HepG2 (cell line): ENCODE results near the gene RIPK1. TPM values are rescaled to one million over a fixed set of nuclear protein-coding genes. Genes with fewer than 3 reads are reported as not detected.
A peak's percentile ranks its signal among the peaks of the same experiment; 100 is the strongest.

Source experiments
- CHD4 ChIP-seq: fragments of 200-600 bp; sonication (generic); IDR thresholded peaks from 2 replicates; pipeline ENCODE4 v1.7.0; 2017; ENCODE audit warnings: mild to moderate bottlenecking, low read length, borderline replicate concordance
- FOXA1 ChIP-seq, 2 experiments: fragments of 450-650 bp in 1 of 2; sonication (generic) in 1 of 2; formaldehyde crosslinking in 1 of 2; IDR thresholded peaks; 2 replicates each; pipeline versions ENCODE4 v1.4.0 to v1.6.1; 2016 to 2020; ENCODE audit warnings: missing genetic modification reagents in 1 of 2
- MBNL3 ChIP-seq: fragments of 250-450 bp; sonication (Bioruptor Pico); conservative IDR thresholded peaks from 2 replicates; pipeline ENCODE4 v1.8.0; 2022; ENCODE audit warnings: mild to moderate bottlenecking, inconsistent platforms
- MZF1 ChIP-seq: sonication (generic); formaldehyde crosslinking; IDR thresholded peaks from 2 replicates; pipeline ENCODE4 v1.8.1; 2023; ENCODE audit warnings: mild to moderate bottlenecking, missing genetic modification reagents, borderline replicate concordance
- NFAT5 ChIP-seq: sonication (generic); formaldehyde crosslinking; IDR thresholded peaks from 2 replicates; pipeline ENCODE4 v1.4.0; 2020; ENCODE audit warnings: missing genetic modification reagents
- NR2C2 ChIP-seq: sonication (generic); formaldehyde crosslinking; IDR thresholded peaks from 2 replicates; pipeline ENCODE4 v1.4.0; 2020; ENCODE audit warnings: missing genetic modification reagents, mild to moderate bottlenecking, moderate library complexity, borderline replicate concordance
- NR2F2 ChIP-seq: IDR thresholded peaks from 2 replicates; pipeline ENCODE4 v1.6.1; 2012; ENCODE audit warnings: low read depth, inconsistent platforms, borderline replicate concordance
- PPARG ChIP-seq: conservative IDR thresholded peaks from 2 replicates; pipeline ENCODE4 v1.6.1; 2016; ENCODE audit warnings: missing biosample characterization, missing genetic modification reagents
- SNRNP70 ChIP-seq: fragments of 200-400 bp; formaldehyde crosslinking; IDR thresholded peaks from 2 replicates; pipeline ENCODE4 v1.6.1; 2017; ENCODE audit warnings: mild to moderate bottlenecking, low read depth, low read length, moderate library complexity
- STAG1 ChIP-seq: sonication (generic); formaldehyde crosslinking; IDR thresholded peaks from 2 replicates; pipeline ENCODE4 v1.4.0; 2020; ENCODE audit warnings: missing genetic modification reagents
- TBL1XR1 ChIP-seq: fragments of 150-350 bp; IDR thresholded peaks from 2 replicates; pipeline ENCODE4 v1.6.1; 2014; ENCODE audit warnings: borderline replicate concordance, low read length; ENCODE audit not compliant: partially characterized antibody
- TEAD2 ChIP-seq: sonication (generic); formaldehyde crosslinking; IDR thresholded peaks from 2 replicates; pipeline ENCODE4 v1.9.0; 2021; ENCODE audit warnings: missing genetic modification reagents
- TOPORS ChIP-seq: sonication (generic); formaldehyde crosslinking; IDR thresholded peaks from 2 replicates; pipeline ENCODE4 v1.8.0; 2023; ENCODE audit warnings: mild to moderate bottlenecking, missing genetic modification reagents
- ZFP1 ChIP-seq: IDR thresholded peaks from 2 replicates; pipeline ENCODE4 v1.6.1; 2016
- ZFP91 ChIP-seq: sonication (generic); formaldehyde crosslinking; IDR thresholded peaks from 2 replicates; pipeline ENCODE4 v1.9.0; 2022; ENCODE audit warnings: missing genetic modification reagents, mild to moderate bottlenecking, borderline replicate concordance
- ZMAT5 ChIP-seq: sonication (generic); formaldehyde crosslinking; IDR thresholded peaks from 2 replicates; pipeline ENCODE4 v1.5.0; 2020; ENCODE audit warnings: mild to moderate bottlenecking, low read depth, missing genetic modification reagents, borderline replicate concordance
- ZMYM3 ChIP-seq: sonication (generic); formaldehyde crosslinking; IDR thresholded peaks from 2 replicates; pipeline ENCODE4 v1.5.1; 2020; ENCODE audit warnings: mild to moderate bottlenecking, missing genetic modification reagents
- ZNF12 ChIP-seq: sonication (generic); formaldehyde crosslinking; IDR thresholded peaks from 2 replicates; pipeline ENCODE4 v1.5.0; 2020; ENCODE audit warnings: missing genetic modification reagents
- ZNF451 ChIP-seq: sonication (generic); formaldehyde crosslinking; IDR thresholded peaks from 2 replicates; pipeline ENCODE4 v1.5.0; 2020; ENCODE audit warnings: mild to moderate bottlenecking, missing genetic modification reagents
- polyA plus RNA-seq, 8 experiments: library from polyadenylated mRNA; depleted of rRNA in 3 of 8; stranded (reverse) in 7 of 8; unstranded in 1 of 8; fragments of >200 nt; fragmentation: Illumina TruSeq in 4 of 8; extraction: Trizol in 4 of 8; gene quantifications; 2 replicates each; pipeline versions ENCODE4 v1.2.1 to v1.2.3, GENCODE V29; 2011 to 2016; ENCODE audit warnings: low read depth in 4 of 8, missing spikeins in 1 of 8, mixed read lengths in 1 of 8; ENCODE audit not compliant: insufficient read depth in 1 of 8
- total RNA-seq, 5 experiments: library from RNA; depleted of rRNA; stranded (reverse); fragments of >200 nt; fragmentation: Illumina TruSeq; extraction: Trizol; gene quantifications; 2 replicates each; pipeline ENCODE4 v1.2.3, GENCODE V29; 2016; ENCODE audit warnings: low read depth in 1 of 5
- TF ChIP-seq, protein P1 (sequence below): IDR thresholded peaks from 2 replicates; pipeline ENCODE4 v1.6.1; 2016; ENCODE audit warnings: low read depth
- TF ChIP-seq, protein P2 (sequence below): sonication (generic); formaldehyde crosslinking; IDR thresholded peaks from 2 replicates; pipeline ENCODE4 v1.4.0; 2020; ENCODE audit warnings: missing genetic modification reagents; ENCODE audit errors: not compliant biosample characterization
- TF ChIP-seq, protein P3 (sequence below): sonication (generic); formaldehyde crosslinking; IDR thresholded peaks from 2 replicates; pipeline ENCODE4 v1.8.0; 2022; ENCODE audit warnings: missing genetic modification reagents, low read depth, mild to moderate bottlenecking, borderline replicate concordance

RIPK1 gene
- total and polyA plus RNA-seq, 2 of the 13 experiments (the other 11 are each of a cell fraction or from before 2014, with no cell fraction given): 9.0 to 10.3 TPM

DNA sequence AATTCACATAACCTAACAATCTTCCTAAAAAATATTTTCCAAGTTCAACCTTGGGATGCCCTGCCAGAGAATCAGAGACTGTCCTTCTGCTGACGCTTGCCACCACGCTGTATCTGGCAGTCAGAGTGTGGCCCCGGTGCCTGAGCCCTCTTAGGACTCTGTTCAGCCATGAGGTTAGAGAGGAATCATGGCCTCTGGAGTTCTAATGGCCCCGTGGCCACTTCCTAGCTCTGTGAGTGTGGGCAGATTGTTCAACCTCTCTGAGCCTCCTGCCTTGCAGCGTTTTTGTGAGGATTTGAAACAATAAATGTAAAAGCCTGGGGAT is 52.4 kb downstream of the RIPK1 start (continued):
- TF ChIP-seq NR2C2 (0 out of 2 replicates have a peak, but pooled peaks have one; percentile 0), ZFP1 (CRISPR knock-in tag) (no peak), ZNF451 (CRISPR knock-in tag) (no peak), STAG1 (CRISPR knock-in tag) (no peak), ZMAT5 (CRISPR knock-in tag) (no peak), TEAD2 (CRISPR knock-in tag) (no peak), ZFP91 (CRISPR knock-in tag) (no peak), MBNL3 (CRISPR knock-in tag) (no peak), TOPORS (CRISPR knock-in tag) (no peak), CHD4 (no peak), ZMYM3 (CRISPR knock-in tag) (peak; percentile 88), TBL1XR1 (no peak), SNRNP70 (no peak), ZNF12 (CRISPR knock-in tag) (no peak), NR2F2 (no peak), PPARG (CRISPR knock-in tag) (no peak), MZF1 (CRISPR knock-in tag) (no peak), FOXA1 (IDR thresholded peaks at IDR 0.05) (no peak), FOXA1 (CRISPR knock-in tag; IDR thresholded peaks at IDR 0.05) (no peak), NFAT5 (CRISPR knock-in tag) (no peak)
- TF ChIP-seq, protein P1, sequence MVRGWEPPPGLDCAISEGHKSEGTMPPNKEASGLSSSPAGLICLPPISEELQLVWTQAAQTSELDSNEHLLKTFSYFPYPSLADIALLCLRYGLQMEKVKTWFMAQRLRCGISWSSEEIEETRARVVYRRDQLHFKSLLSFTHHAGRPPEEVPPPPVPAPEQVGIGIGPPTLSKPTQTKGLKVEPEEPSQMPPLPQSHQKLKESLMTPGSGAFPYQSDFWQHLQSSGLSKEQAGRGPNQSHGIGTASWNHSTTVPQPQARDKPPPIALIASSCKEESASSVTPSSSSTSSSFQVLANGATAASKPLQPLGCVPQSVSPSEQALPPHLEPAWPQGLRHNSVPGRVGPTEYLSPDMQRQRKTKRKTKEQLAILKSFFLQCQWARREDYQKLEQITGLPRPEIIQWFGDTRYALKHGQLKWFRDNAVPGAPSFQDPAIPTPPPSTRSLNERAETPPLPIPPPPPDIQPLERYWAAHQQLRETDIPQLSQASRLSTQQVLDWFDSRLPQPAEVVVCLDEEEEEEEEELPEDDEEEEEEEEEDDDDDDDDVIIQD (CRISPR knock-in tag): no peak
- TF ChIP-seq, protein P2, sequence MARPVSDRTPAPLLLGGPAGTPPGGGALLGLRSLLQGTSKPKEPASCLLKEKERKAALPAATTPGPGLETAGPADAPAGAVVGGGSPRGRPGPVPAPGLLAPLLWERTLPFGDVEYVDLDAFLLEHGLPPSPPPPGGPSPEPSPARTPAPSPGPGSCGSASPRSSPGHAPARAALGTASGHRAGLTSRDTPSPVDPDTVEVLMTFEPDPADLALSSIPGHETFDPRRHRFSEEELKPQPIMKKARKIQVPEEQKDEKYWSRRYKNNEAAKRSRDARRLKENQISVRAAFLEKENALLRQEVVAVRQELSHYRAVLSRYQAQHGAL (CRISPR knock-in tag): no peak
- TF ChIP-seq, protein P3, sequence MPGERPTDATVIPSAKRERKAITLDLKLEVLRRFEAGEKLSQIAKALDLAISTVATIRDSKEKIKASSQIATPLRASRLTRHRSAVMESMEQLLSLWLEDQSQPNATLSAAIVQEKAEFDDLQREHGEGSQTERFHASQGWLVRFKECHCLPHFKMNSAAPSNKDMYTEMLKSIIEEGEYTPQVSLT (CRISPR knock-in tag): no peak
